Prostate gland (tissue), 2 donors: Measurements from ENCODE around the gene ANGPTL8.

Source experiments
- CTCF ChIP-seq, 4 experiments: fragments of 200-600 bp in 2 of 4; fragments of 450-650 bp in 2 of 4; sonication (generic) in 2 of 4; IDR thresholded peaks; 1 replicate in 3 of 4; 2 replicates in 1 of 4; pipeline ENCODE4 v1.5.1; 2016 to 2019; ENCODE audit warnings: antibody characterized with exemption in 4 of 4, mild to moderate bottlenecking in 2 of 4, moderate library complexity in 2 of 4
- POLR2A ChIP-seq: fragments of 450-650 bp; IDR thresholded peaks from one replicate; pipeline ENCODE4 v1.6.1; 2016; ENCODE audit warnings: antibody characterized with exemption, mild to moderate bottlenecking
- POLR2AphosphoS5 ChIP-seq: sonication (generic); formaldehyde crosslinking; IDR thresholded peaks from one replicate; pipeline ENCODE4 v1.6.1; 2017; ENCODE audit warnings: antibody characterized with exemption

- TF ChIP-seq POLR2A (no peak), CTCF (IDR thresholded peaks at IDR 0.05) (no peak), POLR2AphosphoS5 (no peak)
Measured at GRCh38 chr19:11278670-11279069, 39.3 kb downstream of the ANGPTL8 start.
